GM19397 (cell line): ENCODE data around the gene RIPPLY3.
A peak's percentile ranks its signal among the peaks of the same experiment; 100 is the strongest.
"Not testable (repeated sequence)": the region's sequence is repeated elsewhere in the genome, so short reads cannot be mapped to it uniquely, and the experiment has no call there.

Experiments used
- ATAC-seq: cut with Tn5 transposase; IDR thresholded peaks from one replicate; pipeline ENCODE4 v1.9.1; 2021; ENCODE audit warnings: mild to moderate bottlenecking, moderate library complexity; ENCODE audit not compliant: unreplicated experiment

Gene RIPPLY3

DNA sequence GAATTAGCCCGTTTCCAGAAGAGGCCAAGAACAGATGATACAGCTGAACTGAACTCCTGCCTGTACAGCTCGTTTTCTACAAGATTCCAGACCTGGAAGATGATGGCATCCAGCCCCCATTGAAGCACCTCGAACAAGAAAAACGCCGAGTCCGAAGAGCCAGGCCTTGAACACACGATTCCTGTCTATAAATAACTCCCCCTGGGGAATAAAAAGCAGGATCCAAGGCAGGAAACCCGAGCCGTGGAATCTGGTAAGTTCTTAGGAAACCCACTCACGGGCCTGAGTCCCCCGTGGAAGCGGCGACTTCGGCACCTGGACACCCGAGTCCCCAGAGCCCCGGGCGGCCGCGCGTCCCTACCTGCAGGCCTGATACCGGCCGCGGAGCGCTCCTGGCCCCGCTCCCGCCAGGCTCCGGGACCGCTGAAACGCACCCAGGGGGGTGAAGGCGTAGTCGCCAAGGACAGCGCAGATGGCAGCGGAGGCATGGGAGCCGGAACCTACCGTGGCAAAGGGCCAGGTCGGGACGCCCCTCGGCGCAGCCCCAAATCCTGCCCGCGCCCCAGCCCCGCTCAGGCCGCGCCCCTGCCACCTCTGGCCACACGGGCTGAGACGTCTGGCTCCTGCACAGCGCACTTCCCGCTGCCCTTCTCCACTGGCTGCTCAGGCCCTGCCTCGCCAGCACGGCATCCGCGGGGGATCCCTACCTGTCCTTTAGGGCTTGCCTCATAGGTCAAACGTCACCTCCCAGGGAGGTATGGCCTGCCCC lies 26.0 kb upstream of the RIPPLY3 start:
- ATAC-seq, result no peak

DNA sequence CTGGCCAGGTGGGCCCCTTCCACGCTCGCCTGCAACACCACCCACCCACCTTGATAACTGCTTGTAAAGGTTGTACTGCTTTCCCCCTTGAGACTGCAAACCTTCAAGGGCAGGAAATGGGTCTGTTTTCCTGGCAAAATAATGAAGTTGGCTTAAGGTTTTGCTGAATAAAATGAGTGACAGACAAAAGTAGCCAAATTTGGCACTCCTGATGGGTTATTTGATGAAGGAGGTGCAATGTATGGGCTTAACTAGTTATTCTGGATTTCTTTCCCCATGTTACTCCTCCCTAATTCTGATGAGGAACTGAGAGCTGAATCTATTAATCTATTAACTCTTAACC lies 25.5 kb upstream of the RIPPLY3 start:
- ATAC-seq, result no peak

DNA sequence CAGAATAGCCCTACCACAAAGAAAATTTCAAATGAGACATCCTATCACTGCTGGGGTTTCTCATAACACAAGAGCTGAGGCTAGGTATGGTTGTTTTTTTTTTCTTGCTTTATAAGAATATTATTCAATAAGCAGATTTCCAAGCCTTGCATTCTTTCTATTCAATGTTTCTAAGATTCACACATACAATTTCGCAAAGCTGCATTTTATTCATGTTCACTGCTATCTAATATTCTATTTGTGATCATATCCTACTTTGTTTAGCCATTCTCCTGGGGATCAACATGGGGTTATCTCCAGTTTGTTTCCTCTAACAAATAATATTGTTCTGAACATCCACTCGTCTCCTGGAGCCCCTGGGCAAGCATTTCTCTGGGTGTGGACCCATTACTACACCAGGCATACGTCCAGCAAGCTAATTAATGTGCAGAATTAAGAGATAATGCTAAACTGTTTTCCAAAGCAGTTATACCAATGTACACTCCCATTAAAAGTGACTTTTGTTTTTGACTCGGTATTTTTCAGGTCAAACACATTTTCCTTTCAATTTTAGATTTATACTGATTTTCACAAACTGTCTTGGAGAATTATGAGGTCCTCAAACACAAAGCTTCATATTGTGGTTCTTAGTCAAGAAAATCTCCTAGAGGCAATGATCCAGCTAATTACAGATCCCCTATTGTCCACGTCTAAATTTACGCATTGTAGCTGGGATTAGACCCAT lies 24.4 kb upstream of the RIPPLY3 start:
- ATAC-seq, result no peak

DNA sequence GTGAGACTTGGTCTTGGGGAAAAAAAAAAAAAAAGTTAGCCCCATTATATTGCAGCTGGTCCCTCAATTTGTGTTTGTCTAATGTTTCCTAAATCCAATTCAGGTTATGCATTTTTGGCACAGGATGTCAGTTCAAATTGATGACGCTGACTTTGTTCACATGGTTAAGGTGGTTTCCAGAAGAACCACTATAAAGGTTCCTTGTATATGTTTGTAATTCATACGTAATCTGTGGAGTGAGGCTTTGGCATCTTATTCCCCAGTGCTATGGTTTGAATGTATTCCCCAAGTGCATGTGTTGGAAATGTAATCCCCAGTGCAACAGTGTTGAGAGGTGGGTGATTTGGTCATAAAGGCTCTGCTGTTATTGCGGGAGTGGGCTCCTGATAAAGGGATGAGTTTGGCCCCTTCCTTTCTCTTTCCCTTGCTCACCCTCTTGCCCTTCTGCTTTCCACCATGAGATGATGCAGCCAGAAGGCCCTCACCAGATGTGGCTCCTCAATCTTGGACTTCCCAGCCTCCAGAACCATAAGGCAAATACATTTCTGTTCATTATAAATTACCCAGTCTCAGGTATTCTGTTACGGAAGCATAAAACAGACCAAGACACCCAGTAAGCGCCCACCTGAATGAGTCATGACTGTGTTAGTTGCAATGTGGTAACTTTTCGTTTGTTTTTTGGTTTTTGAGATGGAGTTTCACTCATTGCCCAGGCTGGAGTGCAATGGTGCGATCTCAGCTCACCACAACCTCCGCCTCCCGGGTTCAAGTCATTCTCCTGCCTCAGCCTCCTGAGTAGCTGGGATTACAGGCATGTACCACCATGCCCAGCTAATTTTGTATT lies 20.5 kb upstream of the RIPPLY3 start:
- ATAC-seq, result no peak

DNA sequence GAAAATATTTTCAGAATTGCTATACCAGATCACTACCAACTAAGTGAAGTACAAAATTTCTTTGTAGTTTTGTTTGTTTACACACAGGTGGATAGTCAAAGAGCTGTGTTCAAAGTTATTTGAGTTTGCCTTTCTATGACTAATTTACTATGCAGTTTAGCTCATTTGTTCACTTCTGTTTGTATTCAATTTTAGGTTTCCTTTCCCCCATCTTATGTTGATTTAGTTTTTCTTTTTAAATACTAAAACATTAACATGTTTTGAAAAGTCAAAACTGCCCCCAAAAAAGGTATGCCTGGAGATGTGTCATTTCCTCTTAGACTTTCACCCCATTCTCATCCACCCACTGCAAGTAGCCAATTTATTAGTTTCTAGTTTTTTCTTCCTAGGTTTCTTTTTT lies 18.7 kb upstream of the RIPPLY3 start:
- ATAC-seq, result no peak

DNA sequence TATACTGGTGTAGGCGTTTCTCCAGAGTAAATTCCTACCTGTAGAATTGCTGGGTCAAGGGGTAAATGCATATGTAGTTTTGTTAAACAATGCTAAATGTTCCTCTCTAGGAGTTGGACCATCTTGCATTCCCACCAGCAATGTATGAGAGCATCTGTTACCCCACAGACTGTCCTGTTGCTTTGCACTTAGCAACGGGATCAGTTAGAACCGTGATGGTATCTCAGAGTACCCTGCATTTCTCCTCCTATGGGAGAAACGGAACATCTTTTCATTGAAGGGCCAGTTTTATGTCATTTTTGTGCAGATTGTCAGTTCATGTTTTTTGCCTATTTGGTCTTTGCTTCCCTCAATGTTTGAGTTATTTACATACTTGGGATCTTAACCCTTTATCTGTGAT lies 18.0 kb upstream of the RIPPLY3 start:
- no peak for ATAC-seq

DNA sequence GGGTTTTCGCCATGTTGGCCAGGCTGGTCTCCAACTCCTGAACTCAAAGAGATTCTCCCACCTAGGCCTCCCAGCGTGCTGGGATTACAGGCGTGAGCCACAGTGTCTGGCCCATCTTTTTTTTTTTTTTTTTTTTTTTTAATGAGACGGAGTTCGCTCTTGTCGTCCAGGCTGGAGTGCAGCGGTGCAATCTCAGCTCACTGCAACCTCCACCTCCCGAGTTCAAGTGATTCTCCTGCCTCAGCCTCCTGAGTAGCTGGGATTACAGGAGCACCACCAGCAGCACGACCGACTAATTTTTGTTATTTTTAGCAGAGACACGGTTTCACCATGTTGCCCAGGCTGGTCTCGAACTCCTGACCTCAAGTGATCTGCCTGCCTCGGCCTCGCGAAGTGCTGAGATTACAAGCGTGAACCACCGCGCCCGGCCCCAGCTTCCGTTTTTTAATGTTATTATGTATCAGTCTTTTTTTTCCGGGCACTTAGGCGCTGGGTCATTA lies 17.3 kb upstream of the RIPPLY3 start:
- not testable (repeated sequence) for ATAC-seq

DNA sequence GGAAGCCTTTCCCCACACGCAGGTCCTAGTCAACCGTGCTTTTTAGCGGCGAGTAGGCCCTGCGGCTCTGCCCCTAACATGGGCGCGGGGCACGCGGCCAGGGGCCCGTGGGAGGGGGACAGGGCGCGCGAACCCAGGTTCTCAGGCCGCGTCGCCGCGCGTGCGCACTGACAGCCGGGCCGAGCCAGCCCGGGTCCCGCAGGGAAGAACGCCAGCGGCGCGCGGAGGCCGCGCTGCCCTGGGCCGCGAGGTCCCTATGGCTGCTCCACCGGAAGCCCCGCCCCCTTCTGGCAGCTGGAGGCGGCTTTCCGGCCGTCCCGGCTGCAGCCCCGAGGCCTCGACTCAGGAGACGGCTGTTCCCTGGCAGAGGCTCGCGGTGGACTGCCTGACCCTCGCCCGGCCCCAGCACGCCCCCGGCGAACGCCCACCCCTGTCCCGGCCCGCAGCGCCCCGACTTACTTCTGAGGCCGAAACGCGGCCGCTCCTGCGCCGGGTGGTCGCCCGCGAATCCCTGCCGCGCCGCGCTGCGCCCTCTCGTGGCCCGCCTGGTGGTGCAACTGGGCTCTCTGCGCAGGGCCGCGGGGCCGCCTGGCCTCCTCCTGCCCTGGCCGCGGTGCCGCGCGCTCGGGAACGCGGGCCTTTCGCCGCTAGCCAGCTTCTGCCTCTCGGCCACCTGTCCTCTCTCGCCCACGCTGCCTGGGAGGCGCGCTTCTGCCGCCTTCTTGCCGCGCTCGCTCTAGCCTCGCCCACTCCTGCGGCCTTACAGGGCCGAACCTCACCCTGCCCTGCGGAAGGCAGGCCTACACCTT lies 16.6 kb upstream of the RIPPLY3 start:
- ATAC-seq, result peak; percentile 95

DNA sequence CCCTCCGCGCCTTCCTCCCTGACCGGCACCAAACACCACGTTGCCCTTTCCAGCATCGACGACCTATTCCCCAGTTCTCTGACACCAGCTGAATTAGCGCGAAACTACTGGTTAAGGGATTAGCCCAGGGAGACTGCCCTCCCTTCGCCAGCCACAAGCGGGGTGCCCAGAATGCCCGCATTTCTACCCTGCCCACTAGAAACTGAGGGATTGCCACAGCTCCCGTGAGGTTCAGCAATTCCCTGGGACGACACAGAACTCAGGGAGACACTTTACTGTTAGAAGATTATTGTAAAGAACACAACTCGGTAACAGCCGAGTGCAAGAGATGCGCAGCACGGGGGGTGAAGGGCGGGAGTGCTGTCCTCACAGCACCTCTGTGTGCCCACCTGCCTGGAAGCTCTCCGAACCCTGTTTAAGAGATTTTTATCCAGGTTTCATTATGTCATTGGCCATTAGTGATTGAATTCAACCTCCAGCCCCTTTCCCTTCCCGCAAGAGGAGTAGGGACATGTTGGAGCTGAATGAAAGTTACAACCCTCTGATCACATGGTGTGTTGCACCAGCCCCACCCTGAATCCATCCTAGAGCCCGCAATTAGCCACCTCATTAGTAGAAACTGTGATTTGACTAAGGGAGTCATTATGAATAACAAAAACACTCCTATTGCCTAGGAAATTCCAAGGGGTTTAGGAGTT lies 15.8 kb upstream of the RIPPLY3 start:
- no peak for ATAC-seq

DNA sequence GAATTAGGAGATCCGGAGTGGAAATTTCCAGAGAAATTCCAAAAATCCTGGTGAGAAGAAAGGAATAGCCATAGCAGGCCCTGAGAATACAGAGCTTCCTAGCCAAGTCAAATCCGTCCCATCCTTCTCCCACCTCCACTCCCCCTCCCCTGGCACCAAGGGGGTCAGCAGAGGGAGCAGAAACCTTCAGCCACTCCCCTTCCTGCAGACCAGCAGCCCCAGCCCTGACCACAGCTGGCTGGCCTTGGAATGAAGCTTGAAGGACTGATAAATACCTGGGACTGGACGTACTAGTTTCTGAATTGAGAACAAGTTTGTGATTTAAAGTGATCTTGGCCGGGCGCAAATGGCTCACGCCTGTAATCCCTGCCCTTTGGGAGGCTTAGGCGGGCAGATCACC lies 13.8 kb upstream of the RIPPLY3 start:
- ATAC-seq, result no peak

DNA sequence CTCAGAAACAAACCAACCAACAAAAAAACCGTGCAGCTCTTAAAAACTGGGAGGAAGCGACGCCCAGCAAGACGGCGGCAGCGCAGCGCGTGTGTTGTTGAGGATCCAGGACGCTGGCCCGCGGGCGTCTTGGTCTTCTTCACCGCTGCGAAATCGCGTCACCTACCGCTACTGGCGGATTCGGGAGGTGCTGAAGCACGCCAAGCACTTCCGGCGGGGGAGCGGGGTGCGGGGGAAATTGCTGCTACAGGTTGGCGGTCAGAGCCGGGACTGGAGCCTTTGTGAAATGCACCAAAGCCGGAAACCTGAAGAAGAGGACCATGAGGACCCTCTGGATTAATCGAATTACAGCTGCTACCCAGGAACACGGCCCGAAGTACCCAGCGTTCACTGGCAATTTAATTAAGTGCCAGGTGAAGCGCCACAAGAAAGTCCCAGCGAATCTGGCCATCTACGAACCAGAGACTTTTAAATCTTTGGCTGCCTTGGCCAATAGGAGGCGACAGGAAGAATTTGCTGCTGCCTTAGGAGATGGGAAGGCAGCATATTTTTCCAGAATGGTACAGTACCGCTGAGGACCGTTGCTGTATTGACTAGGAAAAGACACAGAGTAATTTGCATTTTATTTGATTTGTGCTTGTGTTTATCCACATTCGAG lies 11.9 kb upstream of the RIPPLY3 start:
- no peak for ATAC-seq

DNA sequence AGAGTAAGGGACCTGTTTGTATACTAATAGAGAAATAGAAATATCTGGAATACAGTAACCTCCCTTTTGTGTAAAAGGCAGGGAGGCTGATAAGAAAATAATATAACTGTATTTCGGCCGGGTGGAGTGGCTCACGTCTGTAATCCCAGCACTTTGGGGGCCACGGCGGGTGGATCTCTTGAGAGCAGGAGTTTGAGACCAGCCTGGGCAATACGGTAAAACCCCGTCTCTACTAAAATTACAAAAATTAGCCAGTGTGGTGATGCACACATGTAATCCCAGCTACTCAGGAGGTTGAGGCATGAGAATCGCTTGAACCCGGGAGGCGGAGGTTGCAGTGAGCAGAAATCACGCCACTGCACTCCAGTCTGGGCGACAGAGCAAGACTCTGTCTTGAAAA lies 11.2 kb upstream of the RIPPLY3 start:
- not testable (repeated sequence) for ATAC-seq

DNA sequence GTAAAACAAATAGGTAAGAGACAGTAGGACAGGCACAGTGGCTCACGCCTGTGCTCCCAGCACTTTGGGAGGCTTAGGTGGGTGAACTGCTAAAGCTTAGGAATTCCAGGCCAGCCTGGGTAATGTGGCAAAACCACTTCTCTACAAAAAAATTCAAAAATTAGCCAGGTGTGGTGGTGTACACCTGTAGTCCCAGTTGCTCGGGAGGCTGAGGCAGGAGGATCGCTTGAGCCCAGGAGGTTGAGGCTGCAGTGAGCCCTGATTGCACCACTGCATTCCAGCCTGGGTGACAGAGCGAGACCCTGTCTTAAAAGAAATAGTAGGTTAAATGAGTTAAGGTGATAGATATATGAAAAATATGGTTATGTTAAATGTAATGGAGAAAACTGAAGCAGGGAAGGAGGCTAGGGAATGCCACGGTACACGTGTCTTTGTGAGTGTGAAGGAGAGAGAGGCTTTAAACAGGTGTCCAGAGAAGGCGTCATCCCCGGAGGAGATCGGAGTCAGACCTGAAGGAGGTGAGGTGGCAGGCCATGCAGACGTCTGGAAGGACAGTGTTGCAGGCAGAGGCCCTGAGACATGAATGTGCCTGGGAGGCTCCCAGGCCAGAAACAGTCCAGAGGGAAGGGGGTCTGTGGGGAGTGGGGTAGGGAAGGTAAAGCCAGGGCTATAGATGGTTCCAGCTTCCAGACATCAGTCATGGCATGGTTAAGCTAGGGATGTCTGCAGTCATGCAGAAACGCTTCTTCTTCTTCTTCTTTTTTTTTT lies 7.2 kb upstream of the RIPPLY3 start:
- ATAC-seq, result no peak

DNA sequence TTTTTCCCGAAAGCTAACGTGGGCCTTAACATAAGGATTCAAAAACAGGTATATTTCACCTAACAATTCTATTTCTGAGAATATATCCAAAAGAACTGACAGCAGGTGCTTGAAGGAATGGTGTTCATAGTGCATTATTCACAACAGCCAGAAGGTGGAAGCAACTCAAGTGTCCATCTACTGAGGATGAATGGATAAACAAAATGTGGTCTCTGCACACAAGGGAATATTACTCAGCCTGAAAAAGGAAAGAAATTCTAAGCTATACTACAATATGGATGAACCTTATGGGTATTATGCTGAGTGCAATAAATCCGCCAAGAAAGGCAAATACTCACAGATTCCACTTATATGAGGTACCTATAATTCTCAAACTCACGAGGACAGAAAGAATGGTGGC lies 6.1 kb upstream of the RIPPLY3 start:
- ATAC-seq, result no peak

DNA sequence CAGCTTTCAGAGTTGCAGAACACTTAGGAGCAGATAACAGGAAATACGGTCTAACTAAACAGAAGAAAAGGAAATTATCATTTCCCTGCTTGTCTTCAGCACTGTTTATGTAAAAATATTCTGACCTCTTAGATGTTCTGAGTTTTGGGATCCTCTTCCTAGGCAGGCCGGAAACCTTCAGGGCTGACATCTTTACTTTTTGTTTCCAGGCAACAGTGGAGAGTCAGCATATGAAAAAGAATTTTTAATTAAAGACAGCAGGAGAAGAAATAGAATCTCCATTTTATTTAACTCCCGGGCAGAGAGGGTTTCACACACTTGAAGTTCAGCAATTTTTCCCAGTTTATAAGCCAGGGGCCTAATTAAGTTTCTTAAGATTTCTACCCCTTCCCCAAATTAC lies 5.1 kb upstream of the RIPPLY3 start:
- no peak for ATAC-seq

DNA sequence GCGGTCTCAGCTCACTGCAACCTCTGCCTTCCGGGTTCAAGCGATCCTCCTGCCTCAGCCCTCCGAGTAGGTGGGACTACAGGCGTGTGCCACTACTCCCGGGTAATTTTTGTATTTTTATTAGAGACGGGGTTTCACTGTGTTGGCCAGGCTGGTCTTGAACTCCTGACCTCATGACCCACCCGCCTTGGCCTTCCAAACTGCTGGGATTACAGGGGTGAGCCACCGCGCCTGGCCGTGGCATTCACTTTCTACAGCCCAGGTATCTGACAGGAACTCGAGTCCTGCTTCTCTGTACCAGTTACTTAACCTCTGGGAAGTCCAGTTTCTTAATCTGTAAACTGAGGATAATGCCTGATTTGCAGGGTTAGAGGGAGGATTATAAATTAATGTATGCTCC lies 3.7 kb upstream of the RIPPLY3 start:
- ATAC-seq, result not testable (repeated sequence)

DNA sequence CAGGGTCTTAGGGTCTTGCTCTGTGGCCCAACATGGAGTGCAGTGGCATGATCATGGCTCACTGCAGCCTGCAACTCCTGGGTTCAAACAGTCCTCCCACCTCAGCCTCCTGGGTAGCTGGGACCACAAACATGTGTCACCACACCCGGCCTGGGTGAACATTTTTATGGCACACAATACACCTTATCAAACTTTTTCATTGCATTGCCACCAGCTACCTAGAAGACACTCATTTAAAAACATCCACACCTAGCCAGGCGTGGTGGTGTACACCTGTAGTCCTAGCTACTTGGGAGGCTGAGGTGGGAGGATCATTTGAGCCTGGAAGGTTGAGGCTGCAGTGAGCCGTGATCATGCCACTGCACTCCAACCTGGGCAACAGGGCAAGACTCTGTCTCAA lies 2.6 kb upstream of the RIPPLY3 start:
- ATAC-seq, result not testable (repeated sequence)

DNA sequence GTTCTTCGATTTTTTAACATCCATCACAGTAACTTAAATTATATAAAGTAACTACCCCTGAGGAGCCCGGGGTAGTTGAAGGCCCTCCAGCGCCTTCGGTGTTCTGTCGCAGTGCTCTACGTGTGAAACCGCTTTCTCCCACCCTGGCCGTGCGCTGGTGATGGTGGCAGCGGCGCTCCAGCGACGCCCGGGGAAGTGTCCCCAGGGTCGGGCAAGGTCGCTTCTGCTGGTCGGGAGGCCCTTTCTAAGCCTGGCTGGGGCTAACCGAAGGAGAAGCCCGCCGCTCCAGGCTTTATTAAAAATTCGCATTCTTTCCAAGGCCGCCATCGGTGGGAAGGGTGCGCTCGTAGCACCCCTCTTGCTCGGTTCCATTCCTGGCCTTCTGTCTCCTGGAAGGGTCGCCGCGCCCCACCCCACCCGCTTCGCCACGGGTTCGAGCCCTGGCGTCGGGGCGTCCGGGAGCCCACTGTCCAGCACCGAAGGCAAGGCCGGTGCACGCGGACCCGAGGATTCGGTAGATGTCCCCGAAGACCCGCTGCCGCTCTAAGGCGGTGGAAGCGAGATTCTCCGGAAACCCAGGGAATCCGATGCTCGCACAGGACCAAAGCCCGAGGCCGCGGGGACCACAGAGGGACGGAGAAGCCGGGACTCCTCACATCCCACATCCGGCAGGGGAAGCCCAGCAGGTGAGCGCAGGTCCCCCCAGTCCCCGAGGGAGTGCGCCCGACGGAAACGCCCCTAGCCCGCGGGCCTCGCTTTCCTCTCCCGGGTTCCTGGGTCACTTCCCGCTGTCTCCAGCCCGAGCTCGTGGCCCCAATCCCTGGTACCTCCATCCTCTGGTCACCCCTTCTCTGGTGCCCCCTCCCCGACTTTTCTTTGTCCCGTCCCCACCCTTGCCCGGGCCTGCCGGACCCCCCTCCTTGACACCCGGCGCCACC lies 685 bp upstream of the RIPPLY3 start:
- ATAC-seq, result no peak
